ENCODE results near the gene ARHGEF17.

DNA sequence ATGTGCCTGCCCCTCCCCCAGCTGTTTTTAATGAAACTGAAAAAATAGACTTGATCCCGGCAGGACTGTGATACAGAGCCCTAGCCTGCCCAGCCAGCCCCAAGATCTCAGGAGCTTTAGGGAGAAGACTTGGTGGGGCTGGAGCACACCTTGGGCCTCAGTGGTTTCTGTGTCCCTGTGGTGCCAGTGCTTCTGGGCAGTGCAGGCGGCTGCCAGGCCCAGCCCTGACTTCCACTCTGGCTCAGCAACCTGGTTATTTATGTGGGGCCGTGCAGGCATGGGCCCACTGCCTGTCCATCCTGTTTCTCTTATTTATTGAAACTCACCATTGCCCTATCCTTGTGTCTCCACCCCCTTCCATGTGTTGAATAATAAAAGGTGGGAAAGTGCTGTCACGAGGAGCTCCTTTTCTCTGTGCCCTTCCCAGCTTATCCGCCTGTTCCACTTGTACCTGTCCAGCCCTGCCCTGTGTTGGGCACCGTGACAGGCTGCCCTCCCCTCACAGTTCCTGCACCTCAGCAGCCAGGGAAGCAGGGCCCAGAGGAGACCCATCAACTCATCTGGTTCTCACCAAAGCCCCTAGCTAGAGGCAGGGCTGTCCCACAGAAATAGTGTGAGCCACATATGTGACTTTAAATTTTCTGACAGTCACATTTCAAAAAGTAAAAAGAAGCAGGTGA, 88.3 kb downstream of the ARHGEF17 start:
- TF ChIP-seq, protein P1, sequence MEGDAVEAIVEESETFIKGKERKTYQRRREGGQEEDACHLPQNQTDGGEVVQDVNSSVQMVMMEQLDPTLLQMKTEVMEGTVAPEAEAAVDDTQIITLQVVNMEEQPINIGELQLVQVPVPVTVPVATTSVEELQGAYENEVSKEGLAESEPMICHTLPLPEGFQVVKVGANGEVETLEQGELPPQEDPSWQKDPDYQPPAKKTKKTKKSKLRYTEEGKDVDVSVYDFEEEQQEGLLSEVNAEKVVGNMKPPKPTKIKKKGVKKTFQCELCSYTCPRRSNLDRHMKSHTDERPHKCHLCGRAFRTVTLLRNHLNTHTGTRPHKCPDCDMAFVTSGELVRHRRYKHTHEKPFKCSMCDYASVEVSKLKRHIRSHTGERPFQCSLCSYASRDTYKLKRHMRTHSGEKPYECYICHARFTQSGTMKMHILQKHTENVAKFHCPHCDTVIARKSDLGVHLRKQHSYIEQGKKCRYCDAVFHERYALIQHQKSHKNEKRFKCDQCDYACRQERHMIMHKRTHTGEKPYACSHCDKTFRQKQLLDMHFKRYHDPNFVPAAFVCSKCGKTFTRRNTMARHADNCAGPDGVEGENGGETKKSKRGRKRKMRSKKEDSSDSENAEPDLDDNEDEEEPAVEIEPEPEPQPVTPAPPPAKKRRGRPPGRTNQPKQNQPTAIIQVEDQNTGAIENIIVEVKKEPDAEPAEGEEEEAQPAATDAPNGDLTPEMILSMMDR (IDR thresholded peaks at IDR 0.05; ENCODE audit: low read depth, low read length, poor library complexity, severe bottlenecking), result no peak
- no peak for TF ChIP-seq EZH2phosphoT487 (IDR thresholded peaks at IDR 0.05; ENCODE audit: borderline replicate concordance, low read length)
